Liver (tissue), 9 donors: ENCODE data around the gene ABCC9. TPM values are rescaled to one million over a fixed set of nuclear protein-coding genes. Genes with fewer than 3 reads are reported as not detected.
A peak's percentile ranks its signal among the peaks of the same experiment; 100 is the strongest.

Source experiments
- DNase-seq: peaks from one replicate; pipeline ENCODE4 v3.0.0-alpha.2; 2017; ENCODE audit warnings: low spot score
- H3K27ac ChIP-seq, 2 donors: one replicate each; pipeline ENCODE4 v1.7.0; 2013; ENCODE audit warnings: inconsistent platforms in 2 of 2, low read length in 2 of 2, control low read depth in 1 of 2, low read depth in 1 of 2, mild to moderate bottlenecking in 1 of 2
- H3K27me3 ChIP-seq, 4 donors: one replicate each; pipeline versions ENCODE4 v1.6.1 to v1.7.0; 2013; ENCODE audit warnings: low read length in 3 of 4, inconsistent platforms in 1 of 4, mild to moderate bottlenecking in 1 of 4, moderate library complexity in 1 of 4; ENCODE audit not compliant: control insufficient read depth in 4 of 4, insufficient read depth in 4 of 4
- H3K36me3 ChIP-seq, 4 donors: one replicate each; pipeline versions ENCODE4 v1.6.1 to v1.7.0; 2013; ENCODE audit warnings: low read length in 3 of 4, mild to moderate bottlenecking in 3 of 4, low read depth in 1 of 4, moderate library complexity in 1 of 4; ENCODE audit not compliant: control insufficient read depth in 4 of 4, insufficient read depth in 3 of 4
- H3K4me1 ChIP-seq, 4 donors: one replicate each; pipeline versions ENCODE4 v1.6.1 to v1.7.0; 2013; ENCODE audit warnings: low read length in 3 of 4, mild to moderate bottlenecking in 3 of 4, moderate library complexity in 1 of 4; ENCODE audit not compliant: control insufficient read depth in 4 of 4, insufficient read depth in 4 of 4
- H3K4me3 ChIP-seq, 3 donors: one replicate each; pipeline versions ENCODE4 v1.6.1 to v1.7.0; 2013; ENCODE audit warnings: low read length in 3 of 3, control low read depth in 1 of 3, low read depth in 1 of 3, mild to moderate bottlenecking in 1 of 3
- H3K9ac ChIP-seq, 2 donors: one replicate each; pipeline ENCODE4 v1.7.0; 2013; ENCODE audit warnings: low read length in 2 of 2, mild to moderate bottlenecking in 2 of 2, moderate library complexity in 2 of 2, control low read depth in 1 of 2, low read depth in 1 of 2
- H3K9me3 ChIP-seq, 4 donors: one replicate each; pipeline versions ENCODE4 v1.6.1 to v1.7.0; 2013; ENCODE audit warnings: low read length in 3 of 4; ENCODE audit not compliant: control insufficient read depth in 4 of 4
- EGR1 ChIP-seq, 2 donors: IDR thresholded peaks; 2 replicates each; pipeline ENCODE4 v1.6.1; 2016 to 2018; ENCODE audit warnings: antibody characterized with exemption in 2 of 2, low read depth in 2 of 2
- FOXA1 ChIP-seq: IDR thresholded peaks from 2 replicates; pipeline ENCODE4 v1.6.1; 2016; ENCODE audit warnings: antibody characterized with exemption
- FOXA2 ChIP-seq: IDR thresholded peaks from 2 replicates; pipeline ENCODE4 v1.6.1; 2016; ENCODE audit warnings: antibody characterized with exemption
- GABPA ChIP-seq, 2 donors: IDR thresholded peaks in 1 of 2; conservative IDR thresholded peaks in 1 of 2; 2 replicates each; pipeline ENCODE4 v1.6.1; 2016; ENCODE audit warnings: antibody characterized with exemption in 2 of 2, mild to moderate bottlenecking in 1 of 2, moderate library complexity in 1 of 2
- HNF4A ChIP-seq, 2 donors: conservative IDR thresholded peaks; 2 replicates each; pipeline ENCODE4 v1.6.1; 2016; ENCODE audit warnings: antibody characterized with exemption in 2 of 2, mild to moderate bottlenecking in 2 of 2
- HNF4G ChIP-seq: IDR thresholded peaks from 2 replicates; pipeline ENCODE4 v1.6.1; 2016; ENCODE audit warnings: antibody characterized with exemption
- JUND ChIP-seq, 2 donors: IDR thresholded peaks; 2 replicates each; pipeline ENCODE4 v1.6.1; 2016; ENCODE audit warnings: antibody characterized with exemption in 2 of 2
- NR2F2 ChIP-seq: IDR thresholded peaks from 2 replicates; pipeline ENCODE4 v1.6.1; 2016; ENCODE audit warnings: antibody characterized with exemption
- RAD21 ChIP-seq, 2 donors: IDR thresholded peaks; 2 replicates each; pipeline ENCODE4 v1.6.1; 2016; ENCODE audit warnings: antibody characterized with exemption in 2 of 2, mild to moderate bottlenecking in 2 of 2
- RXRA ChIP-seq, 2 donors: IDR thresholded peaks; 2 replicates each; pipeline ENCODE4 v1.6.1; 2017 to 2018; ENCODE audit warnings: antibody characterized with exemption in 2 of 2, mild to moderate bottlenecking in 1 of 2
- SP1 ChIP-seq: IDR thresholded peaks from 2 replicates; pipeline ENCODE4 v1.6.1; 2018; ENCODE audit warnings: antibody characterized with exemption, mild to moderate bottlenecking
- TAF1 ChIP-seq: conservative IDR thresholded peaks from 2 replicates; pipeline ENCODE4 v1.6.1; 2016; ENCODE audit warnings: antibody characterized with exemption, mild to moderate bottlenecking
- YY1 ChIP-seq: IDR thresholded peaks from 2 replicates; pipeline ENCODE4 v1.6.1; 2016; ENCODE audit warnings: antibody characterized with exemption, mild to moderate bottlenecking
- WGBS: extraction: QIAGEN DNeasy Blood & Tissue Kit; methylation state at CpG from one replicate; pipeline ENCODE4 v1.1.7; 2013; 5-methylcytosine and 5-hydroxymethylcytosine counted together
- polyA plus RNA-seq, 2 donors: library from polyadenylated mRNA; stranded (reverse) in 1 of 2; unstranded in 1 of 2; fragments of 200-250 nt in 1 of 2; fragments of >200 nt in 1 of 2; fragmentation: Nextera tagmentation in 1 of 2; extraction: Ambion mirVana in 1 of 2; gene quantifications; one replicate each; pipeline versions ENCODE4 v1.2.1 to v1.2.3, GENCODE V29; 2013 to 2015
- total RNA-seq, 2 donors: library from RNA; depleted of rRNA; stranded (reverse); fragments of >200 nt; gene quantifications; one replicate each; pipeline ENCODE4 v1.2.3, GENCODE V29; 2014
- TF ChIP-seq, protein P1 (sequence below): fragments of 150-350 bp; IDR thresholded peaks from 2 replicates; pipeline ENCODE4 v1.5.1; 2017; ENCODE audit warnings: improper control_type of control experiment, low read depth, low read length; ENCODE audit not compliant: missing input control
- TF ChIP-seq, protein P2 (sequence below): IDR thresholded peaks from 2 replicates; pipeline ENCODE4 v1.6.1; 2016; ENCODE audit warnings: antibody characterized with exemption
- TF ChIP-seq, protein P3 (sequence below): IDR thresholded peaks from 2 replicates; pipeline ENCODE4 v1.6.1; 2016; ENCODE audit warnings: antibody characterized with exemption
- TF ChIP-seq, protein P4 (sequence below): IDR thresholded peaks from 2 replicates; pipeline ENCODE4 v1.6.1; 2016; ENCODE audit warnings: antibody characterized with exemption
- donor health status: healthy.
- donor health status: healthy.
- donor health status: healthy.
- donor health status: healthy.
- donor health status: healthy.

ABCC9 gene
- total and polyA plus RNA-seq, 4 donors, result 2.7 to 55.6 (median 10.7) TPM

DNA sequence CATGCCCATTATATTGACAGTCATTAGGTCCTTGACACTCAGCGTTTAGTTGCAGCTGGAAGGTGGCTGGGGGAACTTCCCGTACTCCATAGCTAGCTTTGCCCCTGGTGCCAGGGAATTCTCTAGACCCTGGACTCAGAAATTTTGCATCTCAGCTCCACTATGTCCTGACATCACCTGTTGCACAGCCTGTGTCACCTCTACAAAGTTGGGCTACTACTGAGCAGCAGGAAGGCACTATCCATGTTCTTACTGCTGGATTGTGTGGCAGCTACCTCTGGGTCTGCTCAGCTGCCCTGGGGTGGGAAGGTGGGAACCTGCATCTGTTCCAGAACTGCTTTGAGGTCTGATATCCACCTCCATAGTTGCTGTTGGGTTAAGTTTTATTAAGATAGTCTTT, 177.7 kb downstream of the ABCC9 start:
- Histone ChIP-seq H3K4me1 (peaks cover 0 to 24% (median 9%) of the 10 kb centered on the region in 4 donors), H3K36me3 (peaks cover 0 to 13% (median 8%) of the 10 kb centered on the region in 4 donors), H3K4me3 (no peak overlapping the region), H3K27ac (peak overlapping the region; percentile 73 to 77), H3K9me3 (no peaks in the 10 kb centered on the region), H3K27me3 (no peaks in the 10 kb centered on the region), H3K9ac (peak overlapping the region in 1 of 2 donors; percentile 10)
- no peak for DNase-seq
- WGBS, result 58% methylated on average over 2 of the region's 2 CpGs
- TF ChIP-seq, protein P1, sequence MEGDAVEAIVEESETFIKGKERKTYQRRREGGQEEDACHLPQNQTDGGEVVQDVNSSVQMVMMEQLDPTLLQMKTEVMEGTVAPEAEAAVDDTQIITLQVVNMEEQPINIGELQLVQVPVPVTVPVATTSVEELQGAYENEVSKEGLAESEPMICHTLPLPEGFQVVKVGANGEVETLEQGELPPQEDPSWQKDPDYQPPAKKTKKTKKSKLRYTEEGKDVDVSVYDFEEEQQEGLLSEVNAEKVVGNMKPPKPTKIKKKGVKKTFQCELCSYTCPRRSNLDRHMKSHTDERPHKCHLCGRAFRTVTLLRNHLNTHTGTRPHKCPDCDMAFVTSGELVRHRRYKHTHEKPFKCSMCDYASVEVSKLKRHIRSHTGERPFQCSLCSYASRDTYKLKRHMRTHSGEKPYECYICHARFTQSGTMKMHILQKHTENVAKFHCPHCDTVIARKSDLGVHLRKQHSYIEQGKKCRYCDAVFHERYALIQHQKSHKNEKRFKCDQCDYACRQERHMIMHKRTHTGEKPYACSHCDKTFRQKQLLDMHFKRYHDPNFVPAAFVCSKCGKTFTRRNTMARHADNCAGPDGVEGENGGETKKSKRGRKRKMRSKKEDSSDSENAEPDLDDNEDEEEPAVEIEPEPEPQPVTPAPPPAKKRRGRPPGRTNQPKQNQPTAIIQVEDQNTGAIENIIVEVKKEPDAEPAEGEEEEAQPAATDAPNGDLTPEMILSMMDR, result no peak
- TF ChIP-seq, protein P2, sequence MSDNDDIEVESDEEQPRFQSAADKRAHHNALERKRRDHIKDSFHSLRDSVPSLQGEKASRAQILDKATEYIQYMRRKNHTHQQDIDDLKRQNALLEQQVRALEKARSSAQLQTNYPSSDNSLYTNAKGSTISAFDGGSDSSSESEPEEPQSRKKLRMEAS, result no peak
- no peak for TF ChIP-seq FOXA1
- TF ChIP-seq HNF4A (conservative IDR thresholded peaks at IDR 0.05), result no peak
- TF ChIP-seq TAF1, result no peak
- TF ChIP-seq, protein P3, sequence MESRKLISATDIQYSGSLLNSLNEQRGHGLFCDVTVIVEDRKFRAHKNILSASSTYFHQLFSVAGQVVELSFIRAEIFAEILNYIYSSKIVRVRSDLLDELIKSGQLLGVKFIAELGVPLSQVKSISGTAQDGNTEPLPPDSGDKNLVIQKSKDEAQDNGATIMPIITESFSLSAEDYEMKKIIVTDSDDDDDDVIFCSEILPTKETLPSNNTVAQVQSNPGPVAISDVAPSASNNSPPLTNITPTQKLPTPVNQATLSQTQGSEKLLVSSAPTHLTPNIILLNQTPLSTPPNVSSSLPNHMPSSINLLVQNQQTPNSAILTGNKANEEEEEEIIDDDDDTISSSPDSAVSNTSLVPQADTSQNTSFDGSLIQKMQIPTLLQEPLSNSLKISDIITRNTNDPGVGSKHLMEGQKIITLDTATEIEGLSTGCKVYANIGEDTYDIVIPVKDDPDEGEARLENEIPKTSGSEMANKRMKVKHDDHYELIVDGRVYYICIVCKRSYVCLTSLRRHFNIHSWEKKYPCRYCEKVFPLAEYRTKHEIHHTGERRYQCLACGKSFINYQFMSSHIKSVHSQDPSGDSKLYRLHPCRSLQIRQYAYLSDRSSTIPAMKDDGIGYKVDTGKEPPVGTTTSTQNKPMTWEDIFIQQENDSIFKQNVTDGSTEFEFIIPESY, result no peak
- no peak for TF ChIP-seq YY1
- TF ChIP-seq, protein P4, sequence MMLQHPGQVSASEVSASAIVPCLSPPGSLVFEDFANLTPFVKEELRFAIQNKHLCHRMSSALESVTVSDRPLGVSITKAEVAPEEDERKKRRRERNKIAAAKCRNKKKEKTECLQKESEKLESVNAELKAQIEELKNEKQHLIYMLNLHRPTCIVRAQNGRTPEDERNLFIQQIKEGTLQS, result no peak
- TF ChIP-seq FOXA2, result no peak
- no peak for TF ChIP-seq JUND (IDR thresholded peaks at IDR 0.05)

DNA sequence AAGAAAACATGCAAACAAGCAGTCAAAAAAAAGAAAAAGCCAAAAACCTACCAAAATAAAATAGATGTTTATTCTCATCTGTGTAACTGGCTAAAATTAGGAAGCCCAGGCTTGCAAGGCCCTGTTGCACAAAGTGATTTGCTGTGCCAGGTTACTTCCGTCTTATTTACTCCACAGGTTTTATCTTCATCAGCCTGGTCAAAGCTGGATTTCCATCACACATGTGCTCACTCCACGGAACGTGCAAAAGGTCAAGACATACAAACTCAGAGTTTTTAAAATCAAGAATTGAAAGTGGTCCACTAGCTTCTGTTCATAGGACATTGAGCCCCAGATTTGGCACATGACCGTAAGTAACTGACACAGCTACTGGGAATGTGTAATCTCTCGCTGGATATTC, 181.5 kb downstream of the ABCC9 start:
- no peak overlapping the region for H3K4me3 ChIP-seq
- peak overlapping the region; percentile 1 to 55 for H3K27ac ChIP-seq
- WGBS, result 51% methylated on average over 5 of the region's 5 CpGs
- H3K4me1 ChIP-seq, result peaks cover 5 to 30% (median 11%) of the 10 kb centered on the region in 4 donors
- DNase-seq, result no peak
- no peaks in the 10 kb centered on the region for H3K27me3 ChIP-seq
- H3K36me3 ChIP-seq, result no peaks in the 10 kb centered on the region
- TF ChIP-seq RXRA (IDR thresholded peaks at IDR 0.05) (peak in 1 of 2 donors; percentile 65), NR2F2 (no peak), HNF4A (conservative IDR thresholded peaks at IDR 0.05) (peak in 1 of 2 donors; percentile 44), YY1 (no peak)
- H3K9me3 ChIP-seq, result no peaks in the 10 kb centered on the region
- H3K9ac ChIP-seq, result no peak overlapping the region

DNA sequence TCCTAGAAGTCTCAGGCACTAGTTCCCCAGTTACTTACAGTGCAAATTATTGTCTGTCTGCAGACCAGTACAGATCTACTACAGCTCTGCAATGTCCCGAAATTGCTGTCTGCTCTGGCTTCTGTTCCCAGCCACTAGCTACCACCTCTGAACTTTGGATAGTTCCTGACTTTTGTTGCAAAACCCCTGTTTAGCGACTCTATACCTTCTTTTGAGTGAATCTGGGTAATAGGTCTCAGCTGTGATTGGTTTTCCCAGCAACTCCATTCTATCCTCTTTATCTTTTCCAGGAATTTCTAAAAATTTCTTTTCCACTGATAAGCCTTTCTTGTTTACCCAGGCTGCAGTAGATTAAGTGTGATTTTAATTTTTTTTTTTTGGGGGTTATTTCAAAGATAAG, 183.5 kb downstream of the ABCC9 start:
- Histone ChIP-seq H3K4me1 (peaks cover 5 to 16% (median 6%) of the 10 kb centered on the region in 4 donors), H3K9me3 (no peaks in the 10 kb centered on the region), H3K27ac (peak overlapping the region; percentile 57 to 83), H3K36me3 (no peaks in the 10 kb centered on the region), H3K27me3 (no peaks in the 10 kb centered on the region), H3K4me3 (peak overlapping the region in 2 of 3 donors; percentile 9 to 41), H3K9ac (peak overlapping the region in 1 of 2 donors; percentile 0)
- WGBS, result 19% methylated on average over 2 of the region's 2 CpGs
- peak; percentile 42 for DNase-seq
- TF ChIP-seq HNF4G, result peak; percentile 82
- TF ChIP-seq YY1, result peak; percentile 80
- TF ChIP-seq RAD21 (IDR thresholded peaks at IDR 0.05), result peak; percentile 48 to 60
- TF ChIP-seq EGR1 (IDR thresholded peaks at IDR 0.05; ENCODE audit: low read depth in 2 of 2), result no peak
- TF ChIP-seq FOXA2, result peak; percentile 30
- TF ChIP-seq NR2F2, result no peak
- TF ChIP-seq HNF4A (conservative IDR thresholded peaks at IDR 0.05), result peak; percentile 90 to 91
- peak in 1 of 2 donors; percentile 60 for TF ChIP-seq JUND (IDR thresholded peaks at IDR 0.05)
- no peak for TF ChIP-seq FOXA1
- peak; percentile 94 for TF ChIP-seq TAF1
- TF ChIP-seq SP1, result peak; percentile 88
- no peak for TF ChIP-seq GABPA (IDR thresholded peaks at IDR 0.05 in 1 of 2, conservative IDR thresholded peaks at IDR 0.05 in 1 of 2)
- TF ChIP-seq, protein P4, result peak; percentile 17
- TF ChIP-seq, protein P3, result peak; percentile 59
